EL (cell line): ENCODE measurements around the gene ZSCAN25.
A peak's percentile ranks its signal among the peaks of the same experiment; 100 is the strongest.
"Not testable (repeated sequence)": the region's sequence is repeated elsewhere in the genome, so short reads cannot be mapped to it uniquely, and the experiment has no call there.

Source experiments
- DNase-seq: peaks from one replicate; pipeline ENCODE4 v3.0.0-alpha.2; 2016

Gene ZSCAN25

DNA sequence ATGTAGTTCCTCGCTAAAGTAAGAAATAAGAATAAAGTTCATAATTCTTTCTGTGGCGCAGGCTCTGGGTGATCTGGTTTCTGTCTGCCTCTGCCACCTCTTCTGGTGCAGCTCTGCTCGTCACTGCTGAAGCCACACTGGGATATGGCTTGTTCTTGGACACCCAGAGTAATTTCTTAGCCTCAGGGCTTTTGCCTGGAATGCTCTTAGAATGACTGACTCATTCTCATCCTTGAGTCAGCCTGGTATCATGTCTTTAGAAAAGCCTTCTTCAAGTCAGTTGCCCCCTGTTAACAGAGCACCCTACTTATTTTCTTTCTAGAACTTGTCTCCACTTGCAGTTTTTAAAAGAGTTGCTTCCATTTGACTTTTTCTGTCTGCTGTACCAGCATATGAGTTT lies 2.0 kb downstream of the ZSCAN25 start:
- peak; percentile 96 for DNase-seq

GRCh38 chr7:99619571-99620130 lies 2.9 kb downstream of the ZSCAN25 start:
- no peak for DNase-seq

- DNase-seq, result no peak
Measured at GRCh38 chr7:99621271-99621670, 4.5 kb downstream of the ZSCAN25 start.

DNA sequence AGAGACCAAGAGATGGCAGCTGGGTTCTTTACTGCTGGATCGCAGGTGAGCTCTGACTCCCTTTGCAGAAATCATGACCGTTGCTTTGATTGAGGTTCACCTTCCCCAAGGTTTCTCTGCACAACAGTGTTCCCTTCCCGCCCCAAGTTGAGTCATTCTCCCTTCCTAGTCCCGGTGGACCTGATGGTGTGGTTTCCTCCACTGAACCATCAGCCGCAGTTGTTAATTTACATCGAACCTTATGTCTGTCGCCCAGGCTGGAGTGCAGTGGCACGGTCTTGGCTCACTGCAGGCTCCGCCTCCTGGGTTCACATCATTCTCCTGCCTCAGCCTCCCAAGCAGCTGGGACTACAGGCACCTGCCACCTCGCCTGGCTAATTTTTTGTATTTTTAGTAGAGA lies 5.8 kb downstream of the ZSCAN25 start:
- DNase-seq, result no peak

- DNase-seq, result peak; percentile 93
Measured at GRCh38 chr7:99623091-99623693, 6.4 kb downstream of the ZSCAN25 start.

GRCh38 chr7:99623702-99624447 lies 7.1 kb downstream of the ZSCAN25 start:
- DNase-seq, result no peak

- DNase-seq, result no peak
Measured at GRCh38 chr7:99624484-99624883, 7.7 kb downstream of the ZSCAN25 start.

DNA sequence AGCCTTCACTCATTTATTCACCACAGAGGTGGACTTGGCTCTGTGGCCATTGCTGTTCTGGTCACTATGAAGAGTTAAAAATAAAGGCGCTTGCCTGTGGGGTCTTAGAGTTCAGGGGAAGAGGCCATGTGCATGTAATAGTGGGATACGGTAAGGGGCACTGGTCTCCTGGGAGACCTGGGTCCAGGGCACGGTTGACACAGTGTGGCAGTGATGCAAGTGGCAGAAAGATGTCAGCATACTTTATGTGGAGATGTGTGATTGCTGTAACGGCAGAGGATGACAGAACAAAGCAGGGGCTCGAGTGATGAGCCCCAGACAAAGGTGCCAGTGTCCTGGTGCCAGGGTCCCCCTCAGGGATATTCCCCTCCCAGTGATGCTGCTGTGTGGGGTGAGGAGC lies 8.6 kb downstream of the ZSCAN25 start:
- DNase-seq, result no peak

DNA sequence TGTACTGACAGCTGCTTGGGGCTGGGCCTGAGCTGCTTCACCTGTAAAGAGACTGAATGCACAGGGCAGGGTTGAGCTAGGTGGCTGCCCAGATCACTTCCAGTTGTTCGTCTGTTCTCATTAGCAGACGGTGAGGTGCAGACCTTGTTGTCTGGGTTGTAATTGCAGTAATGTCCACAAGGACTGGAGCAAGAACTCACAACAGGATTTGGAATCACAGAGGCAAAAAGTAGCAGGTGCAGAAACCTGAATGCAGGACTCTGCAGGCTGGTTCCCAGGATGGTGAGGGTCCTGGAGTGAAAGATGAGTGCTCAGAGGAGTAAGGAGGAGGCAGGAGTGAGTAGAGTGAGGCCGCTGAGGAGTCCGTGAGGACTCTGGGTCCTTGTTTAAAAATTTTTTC lies 9.2 kb downstream of the ZSCAN25 start:
- DNase-seq, result no peak

DNA sequence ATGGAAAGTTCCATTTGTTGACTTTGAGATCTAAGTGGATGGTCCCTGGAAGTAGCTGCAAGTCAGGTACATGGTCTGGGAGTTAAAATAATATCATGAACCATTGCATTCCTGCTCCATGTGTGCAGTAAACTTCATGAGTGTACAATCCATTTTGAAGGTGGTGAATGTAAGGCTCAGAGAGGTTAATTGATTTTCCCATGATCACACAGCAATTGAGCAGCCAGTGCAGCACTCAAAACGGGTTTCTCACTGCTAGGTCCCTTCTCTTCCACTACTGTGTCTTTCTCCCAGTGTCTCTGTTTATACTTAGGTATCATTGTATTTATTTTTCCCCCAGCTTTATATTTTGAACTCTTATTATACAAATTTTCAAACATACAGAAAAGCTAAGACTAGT lies 9.9 kb downstream of the ZSCAN25 start:
- no peak for DNase-seq

GRCh38 chr7:99627513-99627912 lies 10.8 kb downstream of the ZSCAN25 start:
- no peak for DNase-seq

DNA sequence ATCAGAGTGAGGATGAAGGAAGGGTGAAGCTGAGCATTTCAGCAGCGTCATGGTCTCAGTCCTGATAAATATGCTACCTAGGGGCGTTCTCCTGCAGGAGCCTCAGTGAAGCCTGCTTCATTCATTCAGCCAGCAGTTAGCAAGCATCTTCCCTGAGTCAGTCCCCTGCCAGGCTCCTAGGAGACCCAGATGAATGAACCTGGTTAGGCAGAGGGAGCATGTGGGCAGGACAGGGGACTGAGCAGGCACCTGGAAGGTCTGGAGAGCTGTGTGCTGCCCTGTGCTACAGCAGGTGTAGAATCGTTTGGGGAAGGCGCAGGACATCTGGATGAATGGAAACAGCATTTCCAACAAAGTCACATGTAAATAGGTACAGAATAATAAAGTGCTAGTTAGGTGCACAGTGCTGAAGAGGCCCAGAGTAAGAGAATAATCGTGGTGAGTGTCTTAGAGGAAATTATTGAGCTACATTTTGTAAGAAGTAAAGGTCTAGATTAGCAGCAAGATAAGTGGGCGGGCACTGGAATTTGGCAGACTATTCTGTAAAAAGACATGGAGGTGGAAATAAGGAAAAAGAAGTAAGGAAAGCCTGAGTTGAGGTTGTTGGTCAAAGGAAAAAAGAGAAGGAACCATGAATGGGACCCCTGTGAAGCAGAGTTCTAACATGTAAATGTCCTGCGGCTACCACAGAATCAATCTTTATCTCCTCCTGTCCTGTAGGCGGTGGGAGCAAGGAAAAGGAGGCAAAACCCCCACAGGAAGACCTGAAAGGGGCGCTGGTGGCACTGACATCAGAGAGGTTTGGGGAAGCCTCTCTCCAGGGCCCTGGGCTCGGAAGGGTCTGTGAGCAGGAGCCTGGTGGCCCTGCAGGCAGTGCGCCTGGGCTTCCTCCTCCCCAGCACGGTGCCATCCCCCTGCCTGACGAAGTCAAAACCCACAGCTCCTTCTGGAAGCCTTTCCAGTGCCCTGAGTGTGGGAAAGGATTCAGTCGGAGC lies 12.0 kb downstream of the ZSCAN25 start:
- no peak for DNase-seq

DNA sequence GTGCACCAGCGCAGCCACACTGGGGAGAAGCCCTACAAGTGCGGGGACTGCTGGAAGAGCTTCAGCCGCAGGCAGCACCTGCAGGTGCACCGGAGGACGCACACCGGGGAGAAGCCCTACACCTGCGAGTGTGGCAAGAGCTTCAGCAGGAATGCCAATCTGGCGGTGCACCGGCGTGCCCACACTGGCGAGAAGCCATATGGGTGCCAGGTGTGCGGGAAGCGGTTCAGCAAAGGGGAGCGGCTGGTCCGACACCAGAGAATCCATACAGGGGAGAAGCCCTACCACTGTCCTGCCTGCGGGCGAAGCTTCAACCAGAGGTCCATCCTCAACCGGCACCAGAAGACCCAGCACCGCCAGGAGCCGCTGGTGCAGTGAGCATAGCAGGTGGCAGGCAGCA lies 12.9 kb downstream of the ZSCAN25 start:
- no peak for DNase-seq

- DNase-seq, result no peak
Measured at GRCh38 chr7:99631295-99632109, 14.8 kb downstream of the ZSCAN25 start.

GRCh38 chr7:99637414-99637813 lies 20.7 kb downstream of the ZSCAN25 start:
- not testable (repeated sequence) for DNase-seq

DNA sequence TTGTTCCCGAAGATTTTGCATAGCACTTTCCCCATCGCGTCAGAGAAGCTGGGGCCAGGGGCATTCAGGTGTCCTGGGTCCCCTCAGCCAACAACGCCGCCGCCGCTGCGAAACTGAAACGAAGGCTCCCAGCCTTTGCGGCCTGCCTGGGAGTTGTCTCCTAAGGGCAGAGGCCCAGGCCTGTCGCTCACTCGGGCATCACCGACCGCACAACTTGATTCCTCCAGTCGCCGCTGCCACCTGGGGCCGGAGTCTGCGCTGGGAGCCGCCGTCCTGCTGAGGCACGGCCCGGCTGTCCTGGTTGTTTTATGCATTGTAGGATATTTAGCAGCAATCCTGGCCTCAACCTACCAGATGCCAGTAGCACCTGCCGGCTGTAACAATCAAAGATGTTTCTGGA lies 22.0 kb downstream of the ZSCAN25 start:
- DNase-seq, result no peak

GRCh38 chr7:99639267-99639666 lies 22.5 kb downstream of the ZSCAN25 start:
- DNase-seq, result no peak

DNA sequence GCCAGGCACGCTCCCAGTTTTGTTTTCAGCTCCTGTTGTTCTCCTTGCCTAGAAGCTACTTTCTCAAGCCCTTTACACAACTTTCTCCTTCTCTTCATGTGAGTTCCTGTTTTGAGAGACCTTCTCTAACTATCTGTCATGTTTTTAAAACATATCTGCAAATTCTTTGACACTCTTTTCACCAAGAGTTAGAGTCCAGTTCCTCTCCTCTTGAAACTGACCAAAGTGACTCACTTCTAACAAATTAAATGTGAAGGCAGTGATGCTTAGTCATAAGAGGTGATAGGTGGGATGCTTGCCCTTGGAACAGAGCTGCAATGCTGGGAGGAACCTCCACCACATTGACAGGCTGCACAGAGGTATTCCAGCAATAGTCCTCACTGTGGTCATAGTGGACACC lies 25.3 kb downstream of the ZSCAN25 start:
- DNase-seq, result no peak

DNA sequence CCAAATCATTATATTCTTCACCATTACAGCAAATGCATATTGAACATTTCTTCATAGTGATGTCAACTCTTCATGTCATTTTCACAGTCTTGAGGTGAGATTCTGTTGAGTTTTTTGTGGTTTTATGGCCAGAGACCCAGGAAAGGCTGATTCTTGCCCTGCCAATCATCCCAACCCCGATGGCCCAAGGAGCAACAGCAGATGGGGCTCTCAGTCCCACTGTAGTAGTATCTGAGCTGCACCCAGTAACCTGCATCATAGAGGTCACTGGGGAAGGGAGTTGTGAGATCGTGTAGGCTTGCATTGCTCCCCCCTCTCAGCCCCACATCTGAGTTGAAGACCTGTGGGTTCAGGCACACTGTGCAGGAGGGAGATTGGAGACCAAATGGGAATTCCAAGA lies 26.7 kb downstream of the ZSCAN25 start:
- no peak for DNase-seq

GRCh38 chr7:99644431-99644830 lies 27.7 kb downstream of the ZSCAN25 start:
- peak; percentile 14 for DNase-seq

DNA sequence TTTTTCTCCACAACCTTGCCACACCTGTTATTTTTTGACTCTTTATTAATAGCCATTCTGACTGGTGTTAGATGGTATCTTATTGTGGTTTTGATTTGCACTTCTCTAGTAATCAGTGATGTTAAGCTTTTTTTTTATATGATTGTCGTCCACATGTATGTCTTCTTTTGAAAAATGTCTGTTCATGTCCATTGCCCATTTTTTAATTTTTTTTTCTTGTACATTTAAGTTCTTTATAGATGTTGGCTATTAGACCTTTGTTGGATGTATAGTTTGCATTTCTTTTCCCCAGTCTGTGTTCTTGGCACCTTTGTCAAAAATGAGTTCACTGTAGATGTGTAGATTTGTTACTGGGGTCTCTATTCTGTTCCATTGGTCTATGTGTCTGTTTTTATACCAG lies 28.8 kb downstream of the ZSCAN25 start:
- no peak for DNase-seq

DNA sequence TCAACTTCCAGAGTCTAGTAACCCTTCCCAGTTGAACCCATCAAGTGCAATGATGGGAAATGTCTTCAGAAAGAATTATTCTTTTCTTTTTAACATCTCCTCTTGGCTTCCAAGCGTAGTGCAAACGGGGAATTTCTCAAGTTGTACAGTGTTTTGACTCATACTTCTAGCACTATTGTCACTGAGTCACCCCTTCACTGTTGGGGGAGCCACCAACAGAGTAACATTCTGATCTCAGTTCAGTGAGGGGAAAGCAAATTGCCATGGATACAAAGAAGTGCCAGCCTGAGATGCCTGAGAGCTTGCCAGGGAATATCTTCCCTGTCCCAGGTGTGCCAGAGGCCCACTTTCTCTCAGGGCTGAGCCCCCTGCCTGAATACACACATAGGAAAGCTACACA lies 32.1 kb downstream of the ZSCAN25 start:
- no peak for DNase-seq
